ENCODE measurements around the gene IL17RB.
A peak's percentile ranks its signal among the peaks of the same experiment; 100 is the strongest.

The IL17RB gene

GRCh38 chr3:53833700-53834099 lies 12.7 kb upstream of the IL17RB start:
- DNase-seq: no peak

- DNase-seq: no peak
Measured at GRCh38 chr3:53834429-53835095, 11.8 kb upstream of the IL17RB start.

- DNase-seq: no peak
Measured at GRCh38 chr3:53835257-53835656, 11.1 kb upstream of the IL17RB start.

GRCh38 chr3:53836084-53836872 lies 10.1 kb upstream of the IL17RB start:
- no peak for DNase-seq

GRCh38 chr3:53837331-53837730 lies 9.0 kb upstream of the IL17RB start:
- no peak for DNase-seq

GRCh38 chr3:53841296-53841695 lies 5.1 kb upstream of the IL17RB start:
- no peak for DNase-seq

GRCh38 chr3:53842436-53843194 lies 3.8 kb upstream of the IL17RB start:
- DNase-seq: peak; percentile 85 to 89

- DNase-seq: peak in 1 of 2 donors; percentile 58
Measured at GRCh38 chr3:53843195-53844177, 2.9 kb upstream of the IL17RB start.

GRCh38 chr3:53844262-53845102 lies 1.9 kb upstream of the IL17RB start:
- DNase-seq: peak in 1 of 2 donors; percentile 30

GRCh38 chr3:53845103-53845880 lies 1.1 kb upstream of the IL17RB start:
- peak in 1 of 2 donors; percentile 50 for DNase-seq

GRCh38 chr3:53845881-53846133 lies 561 bp upstream of the IL17RB start:
- DNase-seq: no peak

- DNase-seq: no peak
Measured at GRCh38 chr3:53846851-53847155, 435 bp downstream of the IL17RB start.

- no peak for DNase-seq
Measured at GRCh38 chr3:53849916-53850315, 3.5 kb downstream of the IL17RB start.

GRCh38 chr3:53850895-53851294 lies 4.5 kb downstream of the IL17RB start:
- DNase-seq: no peak

- DNase-seq: no peak
Measured at GRCh38 chr3:53856964-53857363, 10.6 kb downstream of the IL17RB start.

- no peak for DNase-seq
Measured at GRCh38 chr3:53858096-53858741, 11.9 kb downstream of the IL17RB start.

GRCh38 chr3:53859178-53859577 lies 12.8 kb downstream of the IL17RB start:
- DNase-seq: no peak

GRCh38 chr3:53860196-53860595 lies 13.8 kb downstream of the IL17RB start:
- DNase-seq: no peak

- no peak for DNase-seq
Measured at GRCh38 chr3:53862241-53862640, 15.9 kb downstream of the IL17RB start.

GRCh38 chr3:53863145-53863544 lies 16.8 kb downstream of the IL17RB start:
- no peak for DNase-seq

Measured in hippocampal formation (tissue), 2 donors.